Fibroblast of lung (primary cell): ENCODE measurements around the gene CLNS1A. TPM values are rescaled to one million over a fixed set of nuclear protein-coding genes. Genes with fewer than 3 reads are reported as not detected.
A peak's percentile ranks its signal among the peaks of the same experiment; 100 is the strongest.

Experiments used
- DNase-seq, 2 donors: peaks; one replicate each; pipeline versions ENCODE4 v3.0.0 to v3.0.0-alpha.2; 2010; ENCODE audit warnings: low read depth in 2 of 2
- H2AFZ ChIP-seq: 2 replicates; pipeline ENCODE4 v1.5.1; 2012; ENCODE audit warnings: low read length, control low read depth, inconsistent platforms
- H3K27ac ChIP-seq: 2 replicates; pipeline ENCODE4 v1.5.1; 2011; ENCODE audit warnings: low read length, control low read depth; ENCODE audit not compliant: insufficient read depth
- H3K27me3 ChIP-seq: 2 replicates; pipeline ENCODE4 v1.5.1; 2011; ENCODE audit warnings: mild to moderate bottlenecking, low read length; ENCODE audit not compliant: control insufficient read depth, insufficient read depth
- H3K36me3 ChIP-seq: 2 replicates; pipeline ENCODE4 v1.5.1; 2011; ENCODE audit warnings: low read length; ENCODE audit not compliant: control insufficient read depth, insufficient read depth
- H3K4me1 ChIP-seq: 2 replicates; pipeline ENCODE4 v1.5.1; 2011; ENCODE audit warnings: low read length; ENCODE audit not compliant: control insufficient read depth, insufficient read depth; ENCODE audit errors: extremely low read depth
- H3K4me2 ChIP-seq: 2 replicates; pipeline ENCODE4 v1.5.1; 2011; ENCODE audit warnings: low read length, control low read depth; ENCODE audit not compliant: insufficient read depth; ENCODE audit errors: extremely low read depth
- H3K4me3 ChIP-seq, 4 experiments: fragments of 200-600 bp in 1 of 4; sonication (generic) in 1 of 4; replicated peaks in 1 of 4; 2 replicates each; pipeline ENCODE4 v1.5.1; 2011 to 2016; ENCODE audit warnings: low read length in 4 of 4, low read depth in 3 of 4, mild to moderate bottlenecking in 3 of 4, control low read depth in 2 of 4, inconsistent platforms in 1 of 4, mixed read lengths in 1 of 4; ENCODE audit not compliant: insufficient read depth in 1 of 4; ENCODE audit errors: control extremely low read depth in 1 of 4
- H3K79me2 ChIP-seq: 2 replicates; pipeline ENCODE4 v1.5.1; 2012; ENCODE audit warnings: mild to moderate bottlenecking, low read length, inconsistent platforms; ENCODE audit not compliant: control insufficient read depth, insufficient read depth
- H3K9ac ChIP-seq: 2 replicates; pipeline ENCODE4 v1.5.1; 2011; ENCODE audit warnings: mild to moderate bottlenecking, low read length, control low read depth; ENCODE audit not compliant: insufficient read depth
- H3K9me3 ChIP-seq: 2 replicates; pipeline ENCODE4 v1.5.1; 2012; ENCODE audit warnings: low read depth, low read length; ENCODE audit not compliant: control insufficient read depth, insufficient read depth
- H4K20me1 ChIP-seq: 2 replicates; pipeline ENCODE4 v1.5.1; 2011; ENCODE audit warnings: low read length; ENCODE audit not compliant: control insufficient read depth, insufficient read depth; ENCODE audit errors: extremely low read depth
- CTCF ChIP-seq, 2 donors: IDR thresholded peaks in 1 of 2; conservative IDR thresholded peaks in 1 of 2; 1 replicate in 1 of 2; 2 replicates in 1 of 2; pipeline ENCODE4 v1.5.1; 2011 to 2012; ENCODE audit warnings: low read length in 2 of 2, control low read depth in 1 of 2, inconsistent platforms in 1 of 2, low read depth in 1 of 2, mild to moderate bottlenecking in 1 of 2
- EZH2 ChIP-seq: IDR thresholded peaks from 2 replicates; pipeline ENCODE4 v1.5.1; 2012; ENCODE audit warnings: low read length, control low read depth, mild to moderate bottlenecking; ENCODE audit errors: missing control alignments
- polyA minus RNA-seq: library from RNA; depleted of rRNA, polyadenylated mRNA; stranded (reverse); fragments of >200 nt; gene quantifications from 2 replicates; pipeline ENCODE4 v1.2.3, GENCODE V29; 2011; ENCODE audit warnings: low replicate concordance
- polyA plus RNA-seq, 2 donors: library from polyadenylated mRNA; depleted of rRNA in 1 of 2; stranded (reverse) in 1 of 2; unstranded in 1 of 2; fragments of >200 nt; gene quantifications; 2 replicates each; pipeline ENCODE4 v1.2.1, GENCODE V29; 2011 to 2012; ENCODE audit warnings: missing spikeins in 1 of 2
- total RNA-seq: library from RNA; depleted of rRNA; stranded (reverse); fragments of >200 nt; gene quantifications from 2 replicates; pipeline ENCODE4 v1.2.1, GENCODE V29; 2014

The CLNS1A gene, protein sequence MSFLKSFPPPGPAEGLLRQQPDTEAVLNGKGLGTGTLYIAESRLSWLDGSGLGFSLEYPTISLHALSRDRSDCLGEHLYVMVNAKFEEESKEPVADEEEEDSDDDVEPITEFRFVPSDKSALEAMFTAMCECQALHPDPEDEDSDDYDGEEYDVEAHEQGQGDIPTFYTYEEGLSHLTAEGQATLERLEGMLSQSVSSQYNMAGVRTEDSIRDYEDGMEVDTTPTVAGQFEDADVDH
- total RNA-seq (130 and 166 TPM in 2 replicates), polyA plus RNA-seq (144 and 155 TPM in 2 replicates), polyA minus RNA-seq (17.2 and 45.3 TPM in 2 replicates)
- 118 and 123 TPM in 2 replicates for polyA plus RNA-seq (2012)

DNA sequence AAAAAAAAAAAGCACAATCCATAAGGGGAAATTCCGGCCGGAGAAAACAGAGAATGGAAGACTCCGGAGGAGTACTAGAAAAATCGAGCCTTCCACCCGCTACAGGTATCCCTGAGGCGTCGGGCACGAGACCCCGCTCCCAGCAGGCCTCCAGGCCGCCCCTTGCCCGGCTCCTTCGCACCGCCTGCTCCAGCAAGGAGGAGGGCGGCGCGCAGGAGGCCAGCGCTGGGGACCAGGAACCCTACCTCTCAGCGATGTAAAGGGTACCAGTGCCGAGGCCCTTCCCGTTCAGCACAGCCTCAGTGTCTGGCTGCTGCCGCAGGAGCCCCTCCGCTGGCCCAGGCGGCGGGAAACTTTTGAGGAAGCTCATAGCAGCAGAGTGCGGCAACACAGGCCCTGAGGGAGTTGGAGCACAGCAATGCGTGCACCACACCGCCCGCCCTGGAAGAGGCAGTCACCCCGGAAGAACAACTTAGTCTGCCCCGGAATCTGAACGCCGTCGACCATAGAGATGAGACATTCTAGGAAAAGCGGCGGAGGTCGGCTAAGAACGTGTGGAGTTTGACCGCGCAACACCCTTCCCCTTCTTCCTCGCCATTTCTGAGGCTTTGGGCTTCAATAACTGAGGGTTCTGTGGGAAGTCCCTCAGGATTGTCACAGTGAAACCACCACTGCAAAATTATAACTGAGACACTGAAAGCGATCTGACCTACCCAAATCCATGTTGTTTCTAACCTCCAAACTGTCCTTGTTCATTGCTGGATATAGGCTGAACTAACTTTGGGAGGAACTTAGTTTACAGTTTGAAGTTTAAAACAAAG lies at the start of gene CLNS1A:
Gene CLNS1A, minus strand, starts transcription at position 450 of the 821 bp plus-strand sequence. Its CDS starts 80 bp downstream, at position 370.
- Histone ChIP-seq H3K79me2 (peaks cover 33% of the 10 kb centered on the region), H3K4me3 (peak within 1 kb of the TSS; percentile 85 to 96 (median 94)), H3K9me3 (no peaks in the 10 kb centered on the region), H3K4me2 (peak within 1 kb of the TSS; percentile 93), H3K36me3 (no peaks in the 10 kb centered on the region), H3K27me3 (no peaks in the 10 kb centered on the region), H3K9ac (peak within 1 kb of the TSS; percentile 80), H3K4me1 (no peaks in the 10 kb centered on the region), H3K27ac (peak within 1 kb of the TSS; percentile 83), H2AFZ (peak within 1 kb of the TSS; percentile 97), H4K20me1 (no peaks in the 10 kb centered on the region)
- peak; percentile 87 to 90 for DNase-seq
- TF ChIP-seq CTCF (conservative IDR thresholded peaks at IDR 0.05 in 1 of 2, IDR thresholded peaks at IDR 0.05 in 1 of 2; ENCODE audit: low read depth in 1 of 2, low read length in 2 of 2): no peak
- TF ChIP-seq EZH2: no peak

GRCh38 chr11:77687088-77687487 lies 49.5 kb upstream of the CLNS1A start:
- Histone ChIP-seq H4K20me1 (no peaks in the 10 kb centered on the region), H3K9ac (no peak overlapping the region), H3K4me3 (no peak overlapping the region), H3K79me2 (no peaks in the 10 kb centered on the region), H3K27ac (no peak overlapping the region), H3K27me3 (no peaks in the 10 kb centered on the region), H3K9me3 (no peaks in the 10 kb centered on the region), H3K36me3 (peaks cover 4% of the 10 kb centered on the region), H3K4me2 (no peak overlapping the region), H2AFZ (no peak overlapping the region), H3K4me1 (no peaks in the 10 kb centered on the region)
- no peak for DNase-seq
- TF ChIP-seq CTCF (conservative IDR thresholded peaks at IDR 0.05 in 1 of 2, IDR thresholded peaks at IDR 0.05 in 1 of 2; ENCODE audit: low read depth in 1 of 2, low read length in 2 of 2) (no peak), EZH2 (no peak)

DNA sequence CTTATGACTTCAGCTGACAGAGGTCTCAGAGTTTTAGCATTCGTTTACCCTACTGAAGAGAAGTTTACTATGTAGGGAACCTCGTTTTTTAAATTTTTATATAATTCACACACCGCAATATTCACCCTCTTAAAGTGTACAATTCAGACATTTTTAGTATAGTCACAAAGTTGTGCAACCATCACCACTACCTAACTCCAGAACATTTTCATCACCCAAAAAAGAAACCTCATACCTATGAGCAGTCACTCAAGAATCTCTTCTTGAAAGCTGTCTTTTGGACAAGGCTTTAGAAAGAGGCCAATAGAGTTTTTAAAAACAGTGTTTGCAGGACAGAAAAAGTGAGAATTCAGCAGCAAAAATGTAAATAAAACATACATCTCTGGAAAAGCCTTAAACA lies 39.5 kb upstream of the CLNS1A start:
- Histone ChIP-seq H3K4me1 (no peaks in the 10 kb centered on the region), H2AFZ (no peak overlapping the region), H3K27me3 (no peaks in the 10 kb centered on the region), H4K20me1 (no peaks in the 10 kb centered on the region), H3K4me2 (no peak overlapping the region), H3K79me2 (no peaks in the 10 kb centered on the region), H3K9ac (no peak overlapping the region), H3K27ac (no peak overlapping the region), H3K36me3 (peaks cover 9% of the 10 kb centered on the region), H3K4me3 (no peak overlapping the region), H3K9me3 (no peaks in the 10 kb centered on the region)
- no peak for DNase-seq
- TF ChIP-seq CTCF (conservative IDR thresholded peaks at IDR 0.05 in 1 of 2, IDR thresholded peaks at IDR 0.05 in 1 of 2; ENCODE audit: low read depth in 1 of 2, low read length in 2 of 2) (no peak), EZH2 (no peak)
